ENCODE data around the gene LITAF.

The LITAF gene

GRCh38 chr16:11627822-11628457 lies 41.2 kb upstream of the LITAF start:
- peak; percentile 97 for DNase-seq (ENCODE audit: low spot score)
- ChIA-PET CTCF (interaction anchor here (0.6 kb wide), 1 partner anchor 15 kb away, joined by 4 read pairs; no protein-coding TSS in a partner anchor), POLR2A (ENCODE audit: low non-redundant PET) (interaction anchor here (0.6 to 2.0 kb wide), 5 partner anchors 9 to 41 kb away, joined by 3 to 8 read pairs (median 4); partner anchors contain the start of gene LITAF)
- H3K27ac ChIP-seq: peak overlapping the region; percentile 100
- TF ChIP-seq, protein P1, sequence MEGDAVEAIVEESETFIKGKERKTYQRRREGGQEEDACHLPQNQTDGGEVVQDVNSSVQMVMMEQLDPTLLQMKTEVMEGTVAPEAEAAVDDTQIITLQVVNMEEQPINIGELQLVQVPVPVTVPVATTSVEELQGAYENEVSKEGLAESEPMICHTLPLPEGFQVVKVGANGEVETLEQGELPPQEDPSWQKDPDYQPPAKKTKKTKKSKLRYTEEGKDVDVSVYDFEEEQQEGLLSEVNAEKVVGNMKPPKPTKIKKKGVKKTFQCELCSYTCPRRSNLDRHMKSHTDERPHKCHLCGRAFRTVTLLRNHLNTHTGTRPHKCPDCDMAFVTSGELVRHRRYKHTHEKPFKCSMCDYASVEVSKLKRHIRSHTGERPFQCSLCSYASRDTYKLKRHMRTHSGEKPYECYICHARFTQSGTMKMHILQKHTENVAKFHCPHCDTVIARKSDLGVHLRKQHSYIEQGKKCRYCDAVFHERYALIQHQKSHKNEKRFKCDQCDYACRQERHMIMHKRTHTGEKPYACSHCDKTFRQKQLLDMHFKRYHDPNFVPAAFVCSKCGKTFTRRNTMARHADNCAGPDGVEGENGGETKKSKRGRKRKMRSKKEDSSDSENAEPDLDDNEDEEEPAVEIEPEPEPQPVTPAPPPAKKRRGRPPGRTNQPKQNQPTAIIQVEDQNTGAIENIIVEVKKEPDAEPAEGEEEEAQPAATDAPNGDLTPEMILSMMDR (conservative IDR thresholded peaks at IDR 0.05; ENCODE audit: low read depth): no peak

DNA sequence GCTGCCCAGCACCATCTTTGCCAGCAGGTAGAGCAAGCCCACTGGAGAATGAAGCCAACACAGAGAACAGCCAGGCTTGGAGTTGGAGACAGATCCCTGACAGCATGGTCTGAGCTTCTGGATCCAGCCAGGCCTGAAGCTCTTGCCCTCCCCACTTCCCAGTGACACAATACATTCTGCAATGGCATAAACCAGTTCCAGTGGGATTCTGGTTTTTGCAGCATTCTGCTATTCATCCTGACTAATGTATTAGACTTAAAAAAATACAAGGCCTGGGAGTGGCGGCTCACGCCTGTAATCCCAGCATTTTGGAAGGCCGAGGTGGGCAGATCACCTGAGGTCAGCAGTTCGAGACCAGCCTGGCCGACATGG lies 40.6 kb upstream of the LITAF start:
- TF ChIP-seq, protein P1 (conservative IDR thresholded peaks at IDR 0.05; ENCODE audit: low read depth): no peak
- H3K27ac ChIP-seq: peak overlapping the region; percentile 100
- no peak for DNase-seq (ENCODE audit: low spot score)
- POLR2A ChIA-PET (ENCODE audit: low non-redundant PET): interaction anchor here (0.7 kb wide), 1 partner anchor 21 kb away, joined by 8 read pairs; no protein-coding TSS in a partner anchor
- CTCF ChIA-PET: interaction anchor here (1.2 kb wide), 1 partner anchor 13 kb away, joined by 3 read pairs; no protein-coding TSS in a partner anchor

GRCh38 chr16:11626657-11627291 lies 40.1 kb upstream of the LITAF start:
- CTCF ChIA-PET: interaction anchor here (1.2 kb wide), 1 partner anchor 13 kb away, joined by 3 read pairs; no protein-coding TSS in a partner anchor
- POLR2A ChIA-PET (ENCODE audit: low non-redundant PET): no interaction called here

GRCh38 chr16:11625769-11626168 lies 39.0 kb upstream of the LITAF start:
- ChIA-PET CTCF (no interaction called here), POLR2A (ENCODE audit: low non-redundant PET) (no interaction called here)
- no peak for DNase-seq (ENCODE audit: low spot score)
- peak overlapping the region; percentile 100 for H3K27ac ChIP-seq
- TF ChIP-seq, protein P1 (conservative IDR thresholded peaks at IDR 0.05; ENCODE audit: low read depth): no peak

More at GRCh38 chr16:11626657-11627291, 40.1 kb upstream of the LITAF start:
- TF ChIP-seq, protein P1 (conservative IDR thresholded peaks at IDR 0.05; ENCODE audit: low read depth): no peak
- H3K27ac ChIP-seq: peak overlapping the region; percentile 100
- no peak for DNase-seq (ENCODE audit: low spot score)

GRCh38 chr16:11624636-11625607 lies 38.2 kb upstream of the LITAF start:
- H3K27ac ChIP-seq: peak overlapping the region; percentile 100
- no peak for DNase-seq (ENCODE audit: low spot score)
- TF ChIP-seq, protein P1 (conservative IDR thresholded peaks at IDR 0.05; ENCODE audit: low read depth): no peak
- CTCF ChIA-PET: interaction anchor here (0.6 kb wide), 1 partner anchor 21 kb away, joined by 8 read pairs; no protein-coding TSS in a partner anchor
- POLR2A ChIA-PET (ENCODE audit: low non-redundant PET): no interaction called here

DNA sequence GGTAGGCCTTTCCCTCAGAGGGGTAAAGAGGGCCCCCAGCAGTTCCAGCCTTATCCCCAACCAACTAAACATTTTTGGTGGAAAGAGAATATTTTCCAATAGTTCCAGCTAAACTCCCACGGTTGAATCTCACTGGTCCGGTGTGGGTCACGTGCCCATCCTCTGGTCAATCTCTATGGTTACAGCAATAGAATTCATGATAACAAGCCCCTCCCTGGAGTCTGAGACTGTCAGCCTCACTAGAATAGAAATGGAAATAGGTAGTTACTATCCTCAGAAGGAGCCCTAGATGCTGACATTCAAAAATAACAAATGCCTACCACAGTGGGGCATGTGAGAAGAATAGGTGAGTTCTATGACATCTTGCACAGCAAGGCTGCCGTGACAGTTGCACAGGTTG lies 37.5 kb upstream of the LITAF start:
- TF ChIP-seq, protein P1 (conservative IDR thresholded peaks at IDR 0.05; ENCODE audit: low read depth): no peak
- DNase-seq (ENCODE audit: low spot score): no peak

More for the DNA sequence above, 37.5 kb upstream of the LITAF start:
- ChIA-PET POLR2A (ENCODE audit: low non-redundant PET) (no interaction called here), CTCF (interaction anchor here (0.6 kb wide), 1 partner anchor 22 kb away, joined by 8 read pairs; no protein-coding TSS in a partner anchor)
- no peak overlapping the region for H3K27ac ChIP-seq
